CD4-positive, CD25-positive, alpha-beta regulatory T cell (primary cell): ENCODE measurements around the gene ZEB1. TPM values are rescaled to one million over a fixed set of nuclear protein-coding genes. Genes with fewer than 3 reads are reported as not detected.

Source experiments
- ATAC-seq, 2 donors: fragments of 150-1000 bp; cut with Tn5 transposase; one replicate each; pipeline ENCODE4 v1.10.0; 2021; ENCODE audit warnings: low read depth in 2 of 2, moderate number of reproducible peaks in 2 of 2, moderate library complexity in 1 of 2
- DNase-seq, 3 donors: peaks; one replicate each; pipeline versions ENCODE4 v3.0.0 to v3.0.0-alpha.2; 2012 to 2022; ENCODE audit warnings: mixed read lengths in 1 of 3
- H3K27ac ChIP-seq: one replicate; pipeline ENCODE4 v1.7.0; 2013; ENCODE audit warnings: mild to moderate bottlenecking, low read length; ENCODE audit not compliant: insufficient read depth, poor library complexity, severe bottlenecking
- H3K27me3 ChIP-seq: one replicate; pipeline ENCODE4 v1.7.0; 2013; ENCODE audit warnings: low read length; ENCODE audit not compliant: control insufficient read depth, insufficient read depth
- H3K36me3 ChIP-seq: one replicate; pipeline ENCODE4 v1.7.0; 2013; ENCODE audit warnings: mild to moderate bottlenecking, low read length, moderate library complexity; ENCODE audit not compliant: control insufficient read depth, insufficient read depth
- H3K4me1 ChIP-seq: 2 replicates; pipeline ENCODE4 v1.7.0; 2013; ENCODE audit warnings: mild to moderate bottlenecking, low read length; ENCODE audit not compliant: insufficient read depth, control insufficient read depth, poor library complexity, severe bottlenecking
- H3K4me3 ChIP-seq: one replicate; pipeline ENCODE4 v1.7.0; 2013; ENCODE audit warnings: low read depth, mild to moderate bottlenecking, low read length, moderate library complexity
- H3K9me3 ChIP-seq, 2 experiments: 1 replicate in 1 of 2; 2 replicates in 1 of 2; pipeline ENCODE4 v1.7.0; 2013; ENCODE audit warnings: low read length in 2 of 2, mild to moderate bottlenecking in 1 of 2, moderate library complexity in 1 of 2; ENCODE audit not compliant: control insufficient read depth in 2 of 2
- H3K27ac Mint-ChIP-seq, 3 donors: one replicate each; pipeline ENCODE4 v1.8.0; 2020 to 2022; ENCODE audit warnings: mild to moderate bottlenecking in 3 of 3, mixed read lengths in 3 of 3, moderate library complexity in 2 of 3
- H3K27me3 Mint-ChIP-seq: one replicate; pipeline ENCODE4 v1.8.0; 2022; ENCODE audit warnings: mild to moderate bottlenecking, mixed read lengths
- H3K36me3 Mint-ChIP-seq: one replicate; pipeline ENCODE4 v1.8.0; 2020; ENCODE audit warnings: mixed read lengths
- H3K4me1 Mint-ChIP-seq, 4 donors: one replicate each; pipeline ENCODE4 v1.8.0; 2020 to 2022; ENCODE audit warnings: mixed read lengths in 4 of 4, mild to moderate bottlenecking in 1 of 4
- H3K4me3 Mint-ChIP-seq, 4 donors: one replicate each; pipeline ENCODE4 v1.8.0; 2020 to 2022; ENCODE audit warnings: mild to moderate bottlenecking in 4 of 4, mixed read lengths in 4 of 4, moderate library complexity in 3 of 4
- H3K9me3 Mint-ChIP-seq, 7 donors: one replicate each; pipeline ENCODE4 v1.8.0; 2020 to 2022; ENCODE audit warnings: mixed read lengths in 7 of 7, mild to moderate bottlenecking in 3 of 7, moderate library complexity in 2 of 7
- polyA plus RNA-seq, 4 donors: library from polyadenylated mRNA; unstranded; fragments of 300-500 nt; fragmentation: Illumina TruSeq; gene quantifications; one replicate each; pipeline ENCODE4 v1.2.3, GENCODE V29; 2021
- total RNA-seq: library from RNA; stranded (reverse); gene quantifications from one replicate; pipeline ENCODE4 v1.2.3, GENCODE V29; 2022

Gene ZEB1
- total and polyA plus RNA-seq, 5 donors from 2014 or later: 26.2 to 150 (median 30.8) TPM

DNA sequence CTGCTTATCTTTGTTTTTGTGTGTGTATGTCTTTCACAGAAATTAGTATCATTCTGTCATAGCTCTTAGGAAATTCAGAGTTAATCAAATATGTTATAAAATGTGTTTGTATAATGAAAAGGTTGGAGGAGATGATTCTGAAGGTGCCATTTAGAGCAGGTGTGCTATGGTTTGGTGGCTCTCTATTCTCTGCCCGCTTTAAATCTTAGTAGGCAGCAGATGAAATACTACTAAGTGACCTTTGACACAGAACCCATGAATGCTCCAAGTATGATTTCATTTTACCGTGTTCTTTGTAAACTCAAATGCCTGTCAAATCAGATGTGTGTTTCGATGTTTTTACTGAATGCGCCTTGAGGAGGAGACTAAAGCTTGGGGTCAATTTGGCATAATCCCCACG is 24.5 kb downstream of the ZEB1 start:
- Histone ChIP-seq H3K4me3 (peak overlapping the region; percentile 46), H3K27ac (no peak overlapping the region), H3K36me3 (no peaks in the 10 kb centered on the region), H3K27me3 (no peaks in the 10 kb centered on the region), H3K4me1 (peaks cover 51% of the 10 kb centered on the region), H3K9me3 (no peaks in the 10 kb centered on the region)
- peak overlapping the region in 1 of 3 donors; percentile 16 for H3K27ac Mint-ChIP-seq
- no peaks in the 10 kb centered on the region for H3K36me3 Mint-ChIP-seq
- no peaks in the 10 kb centered on the region for H3K9me3 Mint-ChIP-seq
- H3K4me1 Mint-ChIP-seq: peaks cover 23 to 53% (median 37%) of the 10 kb centered on the region in 4 donors
- peak overlapping the region in 2 of 4 donors; percentile 24 to 28 for H3K4me3 Mint-ChIP-seq
- H3K27me3 Mint-ChIP-seq: no peaks in the 10 kb centered on the region
- ATAC-seq (no peak), DNase-seq (no peak)

DNA sequence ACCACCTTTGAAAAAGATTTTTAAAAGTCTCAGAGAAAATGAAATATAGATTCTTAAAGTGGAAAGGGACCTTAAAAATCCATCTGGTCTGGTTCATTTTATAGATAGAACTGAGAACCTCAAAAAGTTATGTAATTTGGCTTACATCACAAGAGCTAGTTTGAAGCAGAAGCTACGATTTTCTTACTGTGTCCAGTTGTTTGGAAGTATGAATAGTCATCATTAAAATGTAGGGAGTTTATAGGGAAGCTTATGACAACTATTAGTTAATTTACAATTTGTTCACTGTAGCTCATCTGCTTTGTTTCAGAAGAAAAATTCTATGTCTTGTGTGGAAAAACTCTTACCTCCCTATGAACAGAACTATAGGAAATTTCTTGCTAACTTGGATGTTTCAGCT is 26.9 kb downstream of the ZEB1 start:
- Mint-ChIP-seq H3K27me3 (no peaks in the 10 kb centered on the region), H3K27ac (no peak overlapping the region), H3K4me3 (no peak overlapping the region), H3K36me3 (peaks cover 3% of the 10 kb centered on the region), H3K9me3 (no peaks in the 10 kb centered on the region), H3K4me1 (peaks cover 30 to 66% (median 44%) of the 10 kb centered on the region in 4 donors)
- DNase-seq (no peak), ATAC-seq (no peak)
- peaks cover 50% of the 10 kb centered on the region for H3K4me1 ChIP-seq
- H3K27ac ChIP-seq: no peak overlapping the region
- H3K9me3 ChIP-seq: no peaks in the 10 kb centered on the region
- H3K4me3 ChIP-seq: no peak overlapping the region
- H3K36me3 ChIP-seq: no peaks in the 10 kb centered on the region
- H3K27me3 ChIP-seq: no peaks in the 10 kb centered on the region

DNA sequence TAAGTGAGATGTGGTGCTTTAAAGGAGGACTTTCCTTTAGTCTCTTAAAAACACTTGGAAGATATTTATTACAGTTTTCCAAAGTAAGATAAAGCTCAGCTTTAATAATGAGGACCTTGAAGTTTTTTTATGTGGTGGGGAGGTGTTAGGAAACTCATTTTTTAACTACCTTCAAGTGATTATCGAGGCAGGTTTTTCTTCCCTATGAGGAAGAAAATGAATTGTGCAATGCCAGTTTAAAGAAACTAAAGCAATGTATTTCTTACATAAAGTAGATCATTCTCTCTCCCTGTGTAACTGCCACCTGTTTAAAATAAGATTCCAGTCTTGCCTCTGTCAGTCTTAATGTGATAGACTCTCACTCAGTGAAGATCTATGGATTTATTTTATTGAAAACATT is 27.9 kb downstream of the ZEB1 start:
- Mint-ChIP-seq H3K9me3 (no peaks in the 10 kb centered on the region), H3K4me3 (peak overlapping the region in 2 of 4 donors; percentile 19 to 42), H3K36me3 (peaks cover 3% of the 10 kb centered on the region), H3K27ac (peak overlapping the region in 2 of 3 donors; percentile 13 to 71), H3K27me3 (no peaks in the 10 kb centered on the region), H3K4me1 (peaks cover 30 to 71% (median 49%) of the 10 kb centered on the region in 4 donors)
- no peaks in the 10 kb centered on the region for H3K9me3 ChIP-seq
- H3K27me3 ChIP-seq: no peaks in the 10 kb centered on the region
- H3K27ac ChIP-seq: no peak overlapping the region
- peaks cover 40% of the 10 kb centered on the region for H3K4me1 ChIP-seq
- ATAC-seq (no peak), DNase-seq (no peak)
- no peaks in the 10 kb centered on the region for H3K36me3 ChIP-seq
- H3K4me3 ChIP-seq: peak overlapping the region; percentile 4

DNA sequence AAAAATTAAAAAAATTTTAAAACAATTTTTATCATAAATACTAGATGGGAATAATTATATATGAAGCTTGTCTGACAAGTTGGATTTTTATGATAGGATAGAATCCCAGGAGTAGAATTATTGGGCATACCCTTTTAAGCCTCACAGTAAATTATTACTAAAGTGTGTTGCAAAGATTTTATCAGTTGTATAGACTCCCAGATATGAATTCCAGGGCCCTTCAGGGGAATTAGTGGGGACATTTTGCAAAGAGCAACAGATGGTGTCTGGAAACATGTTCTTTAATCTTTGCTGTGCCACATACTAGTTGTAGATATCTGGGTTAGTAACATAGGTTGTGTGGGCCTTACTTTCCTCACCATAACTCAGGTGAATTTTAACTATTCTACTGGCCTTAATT is 28.7 kb downstream of the ZEB1 start:
- H3K4me1 ChIP-seq: peaks cover 40% of the 10 kb centered on the region
- ATAC-seq (no peak), DNase-seq (no peak)
- H3K27ac ChIP-seq: no peak overlapping the region
- H3K27ac Mint-ChIP-seq: peak overlapping the region in 1 of 3 donors; percentile 76
- no peaks in the 10 kb centered on the region for H3K9me3 ChIP-seq
- H3K27me3 Mint-ChIP-seq: no peaks in the 10 kb centered on the region
- H3K4me1 Mint-ChIP-seq: peaks cover 38 to 78% (median 55%) of the 10 kb centered on the region in 4 donors
- H3K36me3 Mint-ChIP-seq: peaks cover 3% of the 10 kb centered on the region
- H3K9me3 Mint-ChIP-seq: no peaks in the 10 kb centered on the region
- H3K4me3 ChIP-seq: no peak overlapping the region
- no peaks in the 10 kb centered on the region for H3K36me3 ChIP-seq
- peak overlapping the region in 2 of 4 donors; percentile 27 to 61 for H3K4me3 Mint-ChIP-seq
- no peaks in the 10 kb centered on the region for H3K27me3 ChIP-seq

DNA sequence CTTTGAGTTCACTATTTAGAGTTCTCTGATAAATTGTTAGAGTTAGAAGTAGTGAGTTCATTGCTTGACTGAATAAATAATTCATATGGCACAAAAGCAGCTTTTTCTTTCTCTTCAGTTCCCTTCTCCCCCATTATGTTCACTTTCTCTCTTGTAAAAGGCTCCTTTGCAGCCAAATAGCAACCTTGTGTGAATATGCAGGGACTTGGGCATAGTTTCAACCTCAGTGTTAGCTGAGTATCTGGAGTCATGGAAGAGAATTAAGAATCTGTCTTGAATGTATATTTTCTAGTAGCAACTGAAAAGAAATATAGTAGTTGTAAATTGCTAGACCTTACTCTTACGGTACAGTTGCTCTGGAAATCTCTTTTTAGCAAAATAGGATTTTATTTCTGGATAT is 31.9 kb downstream of the ZEB1 start:
- DNase-seq (no peak), ATAC-seq (no peak)
- Histone ChIP-seq H3K9me3 (no peaks in the 10 kb centered on the region), H3K27me3 (no peaks in the 10 kb centered on the region), H3K4me3 (no peak overlapping the region), H3K27ac (no peak overlapping the region), H3K36me3 (peaks cover 3% of the 10 kb centered on the region), H3K4me1 (peaks cover 42% of the 10 kb centered on the region)
- Mint-ChIP-seq H3K9me3 (no peaks in the 10 kb centered on the region), H3K4me1 (peaks cover 56 to 83% (median 69%) of the 10 kb centered on the region in 4 donors), H3K36me3 (peaks cover 3% of the 10 kb centered on the region), H3K27ac (no peak overlapping the region), H3K4me3 (no peak overlapping the region), H3K27me3 (no peaks in the 10 kb centered on the region)

DNA sequence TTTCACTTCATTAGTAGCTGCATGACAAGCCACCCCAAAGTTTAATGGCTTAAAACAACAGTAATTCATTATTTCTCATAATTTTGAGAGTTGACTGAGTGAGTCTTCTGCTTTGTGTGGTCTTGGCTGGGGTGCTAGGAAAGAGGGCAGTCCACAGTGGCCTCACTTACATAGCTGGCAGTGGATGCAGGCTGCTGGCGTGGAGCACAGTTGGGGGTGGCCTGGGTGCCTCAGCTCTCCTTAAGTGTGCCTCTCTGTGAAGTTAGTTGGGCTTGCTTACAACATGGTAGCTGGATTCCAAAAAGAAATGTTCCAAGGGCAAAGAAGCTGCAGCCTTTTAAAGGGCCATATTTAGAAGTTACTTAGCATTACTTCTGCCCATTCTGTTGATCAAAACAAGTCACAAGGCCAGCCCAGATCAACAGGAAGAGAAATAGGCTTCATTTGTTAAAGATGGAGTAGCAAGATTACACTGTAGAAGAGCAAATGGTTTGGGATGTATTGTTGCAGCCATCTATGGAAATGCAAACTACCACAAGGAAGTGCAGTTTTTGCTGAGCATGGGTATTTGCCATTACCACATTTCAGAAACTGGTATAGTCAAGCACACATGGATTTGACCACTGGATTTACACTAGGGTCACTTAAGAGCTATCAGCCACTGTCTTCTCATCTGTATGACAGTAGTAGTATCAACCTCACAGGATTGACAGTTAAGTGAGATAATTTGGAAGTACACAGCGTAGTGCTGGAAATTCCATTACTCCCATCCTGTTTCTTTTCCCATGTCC is 33.6 kb downstream of the ZEB1 start:
- Histone ChIP-seq H3K4me1 (peaks cover 36% of the 10 kb centered on the region), H3K9me3 (no peaks in the 10 kb centered on the region), H3K27ac (no peak overlapping the region), H3K27me3 (no peaks in the 10 kb centered on the region), H3K4me3 (no peak overlapping the region), H3K36me3 (peaks cover 3% of the 10 kb centered on the region)
- DNase-seq: no peak
- Mint-ChIP-seq H3K27me3 (no peaks in the 10 kb centered on the region), H3K27ac (peak overlapping the region in 2 of 3 donors; percentile 48 to 65), H3K9me3 (no peaks in the 10 kb centered on the region), H3K4me1 (peaks cover 52 to 81% (median 66%) of the 10 kb centered on the region in 4 donors), H3K4me3 (peak overlapping the region in 3 of 4 donors; percentile 28 to 60 (median 49)), H3K36me3 (peaks cover 3% of the 10 kb centered on the region)
- ATAC-seq: no peak

DNA sequence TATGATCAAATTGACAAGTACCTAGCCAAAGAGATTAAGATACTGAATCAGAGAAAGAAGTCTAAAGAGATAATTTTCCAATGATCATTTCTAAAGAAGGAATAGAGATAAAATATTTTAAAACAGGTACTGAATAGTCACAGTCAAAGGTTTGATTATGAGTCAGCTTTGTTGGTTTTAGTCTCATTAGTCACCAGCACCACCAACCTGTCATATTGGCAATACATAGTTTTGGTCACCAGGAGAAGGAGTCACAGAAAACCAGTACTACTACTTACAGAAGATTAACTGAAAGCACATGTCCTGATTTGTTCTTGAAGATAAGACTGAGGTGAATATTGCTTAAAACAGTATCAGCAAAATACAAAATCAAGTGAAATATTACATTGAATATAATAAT is 34.6 kb downstream of the ZEB1 start:
- H3K27ac Mint-ChIP-seq: no peak overlapping the region
- no peak overlapping the region for H3K27ac ChIP-seq
- peaks cover 3% of the 10 kb centered on the region for H3K36me3 ChIP-seq
- peaks cover 3% of the 10 kb centered on the region for H3K36me3 Mint-ChIP-seq
- no peaks in the 10 kb centered on the region for H3K9me3 Mint-ChIP-seq
- H3K27me3 ChIP-seq: no peaks in the 10 kb centered on the region
- peaks cover 52 to 81% (median 64%) of the 10 kb centered on the region in 4 donors for H3K4me1 Mint-ChIP-seq
- H3K4me1 ChIP-seq: peaks cover 27% of the 10 kb centered on the region
- H3K9me3 ChIP-seq: no peaks in the 10 kb centered on the region
- no peaks in the 10 kb centered on the region for H3K27me3 Mint-ChIP-seq
- ATAC-seq (peak; percentile 94 to 96), DNase-seq (peak in 2 of 3 donors; percentile 35 to 67)
- H3K4me3 ChIP-seq: no peak overlapping the region
- no peak overlapping the region for H3K4me3 Mint-ChIP-seq
